Measurements from ENCODE around the gene PRKAR1B. TPM values are rescaled to one million over a fixed set of nuclear protein-coding genes. Genes with fewer than 3 reads are reported as not detected.

Gene PRKAR1B
- total RNA-seq (10 to 100 TPM; 20.8 to 39.5 (median 23.8) TPM), polyA plus RNA-seq (10 to 100 TPM in 2 of 3 donors, 1 to 10 TPM in 1; 9.9 to 30.2 (median 13.9) TPM)
- long read RNA-seq, donor 1, transcript PRKAR1B-201 (11 exons, 2,007 nt), result major isoform, 6 of 9 reads
- long read RNA-seq, donor 1, partial matches to known transcripts, result 0 of 9 reads
- long read RNA-seq, donor 1, other reads (novel, unspliced or antisense), result 0 of 9 reads
- long read RNA-seq, donor 2, partial matches to known transcripts, result 0 of 4 reads
- long read RNA-seq, donor 2, other reads (novel, unspliced or antisense), result 0 of 4 reads

DNA sequence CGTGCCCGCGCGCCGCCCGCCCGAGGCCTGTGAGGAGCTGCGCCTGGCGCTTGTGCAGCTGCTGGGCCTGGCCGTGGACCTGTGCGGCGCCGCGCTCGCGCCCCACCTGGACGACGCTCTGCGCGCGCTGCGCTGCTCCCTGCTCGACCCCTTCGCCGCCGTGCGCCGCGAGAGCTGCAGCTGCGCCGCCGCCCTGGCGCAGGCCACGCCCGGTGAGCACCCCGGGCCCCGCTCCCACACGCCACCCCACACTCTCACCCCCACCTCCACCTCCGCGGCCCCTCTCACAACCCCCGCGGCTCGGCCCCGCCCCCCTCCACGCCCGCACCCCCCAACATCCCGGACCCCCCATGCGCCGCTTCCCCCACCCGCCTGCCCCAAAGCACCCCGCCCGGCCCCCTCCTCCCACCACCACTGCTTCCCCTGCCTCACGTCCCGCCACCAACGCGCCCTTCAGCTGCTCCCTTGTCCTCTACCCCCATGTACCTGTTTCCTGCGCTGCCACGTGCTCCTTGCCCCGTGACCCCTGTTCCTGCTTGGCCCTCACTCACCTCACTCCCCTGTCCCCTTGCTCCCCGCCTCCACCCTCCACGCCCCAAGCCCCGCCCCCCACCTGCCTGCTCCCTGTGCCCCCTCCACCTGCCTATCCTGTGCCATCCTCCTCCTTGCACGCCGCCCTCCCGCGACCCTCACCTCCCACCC lies at the start of gene PRKAR1B:
Gene PRKAR1B, minus strand, starts transcription at position 178 of the 702 bp plus-strand sequence. CDS start 15,776 bp downstream, outside the sequence.
- intact Hi-C loops (cut with DNase I; ENCODE audit: low total_unique reads), result no loop called here
- Histone ChIP-seq H3K27ac (peak within 1 kb of the TSS in 7 of 8 donors; percentile 10 to 83 (median 75)), H3K4me3 (peak within 1 kb of the TSS; percentile 67 to 100 (median 99)), H3K9me3 (no peaks in the 10 kb centered on the region), H3K36me3 (peaks cover 0 to 32% (median 16%) of the 10 kb centered on the region in 6 donors), H3K27me3 (replicated peaks in 1 of 7) (no peaks in the 10 kb centered on the region), H3K4me1 (peaks cover 6 to 38% (median 26%) of the 10 kb centered on the region in 6 donors)
- peak; percentile 84 for DNase-seq
- WGBS, 5 donors, result 1 to 2% (median 1%) methylated on average over 14 to 65 of the region's 66 CpGs
- no peak for TF ChIP-seq POLR2AphosphoS5 (IDR thresholded peaks at IDR 0.05)
- no peak for TF ChIP-seq POLR2A (IDR thresholded peaks at IDR 0.05)
- TF ChIP-seq, protein P1, sequence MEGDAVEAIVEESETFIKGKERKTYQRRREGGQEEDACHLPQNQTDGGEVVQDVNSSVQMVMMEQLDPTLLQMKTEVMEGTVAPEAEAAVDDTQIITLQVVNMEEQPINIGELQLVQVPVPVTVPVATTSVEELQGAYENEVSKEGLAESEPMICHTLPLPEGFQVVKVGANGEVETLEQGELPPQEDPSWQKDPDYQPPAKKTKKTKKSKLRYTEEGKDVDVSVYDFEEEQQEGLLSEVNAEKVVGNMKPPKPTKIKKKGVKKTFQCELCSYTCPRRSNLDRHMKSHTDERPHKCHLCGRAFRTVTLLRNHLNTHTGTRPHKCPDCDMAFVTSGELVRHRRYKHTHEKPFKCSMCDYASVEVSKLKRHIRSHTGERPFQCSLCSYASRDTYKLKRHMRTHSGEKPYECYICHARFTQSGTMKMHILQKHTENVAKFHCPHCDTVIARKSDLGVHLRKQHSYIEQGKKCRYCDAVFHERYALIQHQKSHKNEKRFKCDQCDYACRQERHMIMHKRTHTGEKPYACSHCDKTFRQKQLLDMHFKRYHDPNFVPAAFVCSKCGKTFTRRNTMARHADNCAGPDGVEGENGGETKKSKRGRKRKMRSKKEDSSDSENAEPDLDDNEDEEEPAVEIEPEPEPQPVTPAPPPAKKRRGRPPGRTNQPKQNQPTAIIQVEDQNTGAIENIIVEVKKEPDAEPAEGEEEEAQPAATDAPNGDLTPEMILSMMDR (IDR thresholded peaks at IDR 0.05 in 8 of 11, conservative IDR thresholded peaks at IDR 0.05 in 3 of 11), result no peak

DNA sequence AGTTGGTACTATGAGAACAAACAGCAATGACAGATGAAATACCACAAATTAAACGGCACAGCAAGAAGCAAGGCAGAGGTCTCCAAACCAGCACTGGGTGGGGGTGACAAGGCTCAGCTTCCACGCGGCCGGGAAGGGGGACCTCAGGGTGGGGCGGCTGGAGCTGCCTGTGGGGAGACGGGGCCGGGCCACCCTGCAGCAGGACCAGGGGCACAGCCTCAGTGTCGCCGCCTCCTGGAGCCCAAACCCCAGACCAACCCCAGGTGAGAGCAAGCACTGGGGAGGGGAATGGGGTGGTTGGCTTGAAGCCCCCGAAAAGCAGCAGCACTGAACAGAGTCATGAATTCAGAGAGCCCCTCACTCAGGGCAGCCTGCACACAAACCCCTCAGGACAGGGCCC lies 49.3 kb upstream of the PRKAR1B start:
- WGBS, 5 donors, result 87 to 97% (median 95%) methylated on average over 9 to 10 of the region's 10 CpGs
- intact Hi-C loops (cut with DNase I; ENCODE audit: low total_unique reads), result no loop called here

DNA sequence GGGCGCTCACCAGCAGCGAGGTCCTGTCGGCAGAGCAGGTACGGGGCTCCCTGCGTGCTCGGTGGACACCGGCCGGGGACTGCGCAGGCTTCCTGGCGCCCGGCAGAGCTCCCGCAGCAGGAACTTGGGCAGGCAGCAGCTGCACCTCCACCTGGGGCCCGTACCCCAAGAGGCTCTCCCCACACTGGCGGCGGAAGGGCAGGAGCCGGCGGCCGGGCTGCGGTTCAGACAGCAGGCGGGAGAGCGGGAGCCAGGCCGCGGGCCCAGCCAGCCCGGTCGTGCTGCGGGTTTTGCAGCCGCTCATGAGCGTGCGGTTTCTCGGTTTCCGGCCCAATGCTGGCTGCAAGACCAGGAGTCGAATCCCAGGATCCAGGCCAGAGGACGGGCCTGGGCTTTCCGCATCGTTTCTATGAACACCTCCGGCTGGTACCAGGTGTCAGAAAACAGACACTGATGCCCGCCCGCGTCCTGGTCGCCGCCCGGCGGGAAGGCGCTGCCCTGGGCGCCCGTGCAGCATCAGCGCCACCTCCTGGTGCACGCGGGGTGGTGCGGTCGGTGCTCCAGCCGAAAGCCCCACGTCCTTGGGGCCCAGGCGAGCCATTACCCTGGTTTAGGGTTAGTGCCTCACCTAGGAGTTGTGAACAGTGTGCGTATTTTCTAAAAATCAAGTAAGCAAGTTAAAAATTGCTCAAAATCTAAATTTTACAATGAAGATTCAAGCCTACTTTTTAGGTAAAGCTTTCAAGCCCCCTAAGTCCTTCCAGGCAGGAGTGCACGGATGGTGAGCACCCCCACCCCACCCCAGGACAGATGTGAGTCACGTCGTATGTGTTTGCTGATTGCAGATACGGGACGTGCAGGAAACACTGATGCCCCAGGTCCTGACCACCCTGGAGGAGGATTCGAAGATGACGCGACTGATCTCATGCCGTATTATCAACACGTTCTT lies 47.4 kb upstream of the PRKAR1B start:
- Histone ChIP-seq H3K36me3 (peaks cover 0 to 88% (median 6%) of the 10 kb centered on the region in 6 donors), H3K4me1 (peaks cover 4 to 49% (median 32%) of the 10 kb centered on the region in 6 donors), H3K27me3 (replicated peaks in 1 of 7) (no peaks in the 10 kb centered on the region), H3K4me3 (peak overlapping the region in 1 of 8 donors; percentile 7), H3K9me3 (no peaks in the 10 kb centered on the region), H3K27ac (no peak overlapping the region)
- intact Hi-C loops (cut with DNase I; ENCODE audit: low total_unique reads), result loop anchor here (5.0 kb wide), 1 partner anchor 452 kb away; no protein-coding TSS in a partner anchor
- TF ChIP-seq, protein P1 (IDR thresholded peaks at IDR 0.05 in 8 of 11, conservative IDR thresholded peaks at IDR 0.05 in 3 of 11), result peak; percentile 41 to 94 (median 88)
- no peak for TF ChIP-seq POLR2A (IDR thresholded peaks at IDR 0.05)
- peak in 2 of 3 donors; percentile 59 to 70 for TF ChIP-seq POLR2AphosphoS5 (IDR thresholded peaks at IDR 0.05)
- 67 to 83% (median 71%) methylated on average over 39 to 65 of the region's 65 CpGs for WGBS, 5 donors
- DNase-seq, result peak; percentile 88

More for the DNA sequence above, 49.3 kb upstream of the PRKAR1B start:
- no peak for TF ChIP-seq POLR2AphosphoS5 (IDR thresholded peaks at IDR 0.05)
- TF ChIP-seq POLR2A (IDR thresholded peaks at IDR 0.05), result no peak
- TF ChIP-seq, protein P1 (IDR thresholded peaks at IDR 0.05 in 8 of 11, conservative IDR thresholded peaks at IDR 0.05 in 3 of 11), result no peak
- Histone ChIP-seq H3K36me3 (peaks cover 0 to 94% (median 13%) of the 10 kb centered on the region in 6 donors), H3K27ac (no peak overlapping the region), H3K4me3 (no peak overlapping the region), H3K27me3 (replicated peaks in 1 of 7) (no peaks in the 10 kb centered on the region), H3K4me1 (peaks cover 8 to 43% (median 27%) of the 10 kb centered on the region in 6 donors), H3K9me3 (no peaks in the 10 kb centered on the region)
- no peak for DNase-seq
